ENCODE results near the gene ZNF804B.

- TF ChIP-seq POLR2A (IDR thresholded peaks at IDR 0.05; ENCODE audit: low read length) (no peak), GATA1 (IDR thresholded peaks at IDR 0.05; ENCODE audit: low read depth, low read length) (no peak)
Measured at GRCh38 chr7:88928276-88928675, 168.8 kb downstream of the ZNF804B start.
